H1 (cell line): ENCODE measurements around the gene DGAT2. TPM values are rescaled to one million over a fixed set of nuclear protein-coding genes. Genes with fewer than 3 reads are reported as not detected.

Experiments
- CTCF ChIA-PET: fragments of 300-600 bp; sonication (Branson Sonifier 250); formaldehyde crosslinking; loops from one replicate; lab custom pipeline; 2021; ENCODE audit not compliant: partially characterized antibody; lab: Charles Lee
- POLR2A ChIA-PET: fragments of 300-600 bp; sonication (Branson Sonifier 250); formaldehyde crosslinking; loops from one replicate; lab custom pipeline; 2021; ENCODE audit warnings: inconsistent platforms; ENCODE audit not compliant: partially characterized antibody; lab: Charles Lee
- DNase-seq, 2 experiments: peaks; one replicate each; pipeline versions ENCODE4 v3.0.0 to v3.0.0-alpha.2; 2010 to 2022; ENCODE audit warnings: low spot score in 2 of 2, low read depth in 1 of 2, mixed read lengths in 1 of 2
- FAIRE-seq: peaks from 2 replicates; lab custom pipeline; 2011; peaks lifted over from hg19 to GRCh38; lab: Jason Lieb, UNC
- H2AFZ ChIP-seq: 2 replicates; pipeline ENCODE4 v1.8.1; 2012; ENCODE audit warnings: low read length, inconsistent platforms
- H2AK5ac ChIP-seq: 2 replicates; pipeline ENCODE4 v1.6.1; 2013; ENCODE audit warnings: low read depth, low read length
- H2BK120ac ChIP-seq: replicated peaks from 2 replicates; pipeline ENCODE3; 2013; ENCODE audit warnings: low read depth, low read length, inconsistent platforms
- H2BK12ac ChIP-seq: 2 replicates; pipeline ENCODE4 v1.6.1; 2013; ENCODE audit warnings: low read depth, low read length
- H2BK15ac ChIP-seq: 2 replicates; pipeline ENCODE4 v1.6.1; 2013; ENCODE audit warnings: low read length
- H2BK20ac ChIP-seq: 2 replicates; pipeline ENCODE4 v1.6.1; 2013; ENCODE audit warnings: low read length
- H2BK5ac ChIP-seq: 2 replicates; pipeline ENCODE4 v1.6.1; 2013; ENCODE audit warnings: low read depth, low read length
- H3K14ac ChIP-seq: 2 replicates; pipeline ENCODE4 v1.6.1; 2013; ENCODE audit warnings: inconsistent platforms; ENCODE audit not compliant: insufficient read length
- H3K18ac ChIP-seq: 2 replicates; pipeline ENCODE4 v1.6.1; 2013; ENCODE audit warnings: low read length; ENCODE audit errors: extremely low read depth
- H3K23ac ChIP-seq: 2 replicates; pipeline ENCODE4 v1.6.1; 2013; ENCODE audit warnings: inconsistent platforms; ENCODE audit not compliant: insufficient read length
- H3K23me2 ChIP-seq: 2 replicates; pipeline ENCODE4 v1.6.1; 2013; ENCODE audit warnings: low read depth, low read length
- H3K27ac ChIP-seq: 2 replicates; pipeline ENCODE4 v1.6.1; 2011; ENCODE audit warnings: low read depth, low read length, inconsistent platforms
- H3K27me3 ChIP-seq, 4 experiments: replicated peaks in 1 of 4; 1 replicate in 1 of 4; 2 replicates in 3 of 4; pipeline versions ENCODE4 v1.6.1 to v1.8.1; 2011 to 2013; ENCODE audit warnings: low read length in 3 of 4, mild to moderate bottlenecking in 3 of 4, inconsistent platforms in 2 of 4, mixed read lengths in 2 of 4, moderate library complexity in 1 of 4; ENCODE audit not compliant: control insufficient read depth in 3 of 4, insufficient read depth in 3 of 4; ENCODE audit errors: extremely low read depth in 1 of 4
- H3K36me3 ChIP-seq, 4 experiments: 2 replicates each; pipeline versions ENCODE4 v1.6.1 to v1.8.1; 2011 to 2013; ENCODE audit warnings: mild to moderate bottlenecking in 4 of 4, low read length in 3 of 4, moderate library complexity in 2 of 4, control low read depth in 1 of 4, inconsistent platforms in 1 of 4; ENCODE audit not compliant: insufficient read depth in 4 of 4, control insufficient read depth in 2 of 4
- H3K4ac ChIP-seq: replicated peaks from 2 replicates; pipeline ENCODE3; 2013; ENCODE audit warnings: low read length, low read depth, mixed read lengths, inconsistent platforms; ENCODE audit not compliant: insufficient read length
- H3K4me1 ChIP-seq, 4 experiments: replicated peaks in 1 of 4; 1 replicate in 1 of 4; 2 replicates in 3 of 4; pipeline versions ENCODE4 v1.6.1 to v1.8.1; 2011 to 2013; ENCODE audit warnings: low read length in 3 of 4, inconsistent platforms in 2 of 4, mixed read lengths in 1 of 4; ENCODE audit not compliant: insufficient read depth in 4 of 4, control insufficient read depth in 3 of 4
- H3K4me2 ChIP-seq, 2 experiments: 2 replicates each; pipeline versions ENCODE4 v1.6.1 to v1.8.1; 2011 to 2013; ENCODE audit warnings: low read depth in 2 of 2, low read length in 2 of 2, control low read depth in 1 of 2, inconsistent platforms in 1 of 2, mild to moderate bottlenecking in 1 of 2; ENCODE audit not compliant: insufficient read depth in 1 of 2
- H3K4me3 ChIP-seq, 4 experiments: fragments of 200-600, 300-600 bp in 1 of 4; sonication (generic), shearing (Covaris generic), sonication (Bioruptor Twin) in 1 of 4; 2 replicates each; pipeline versions ENCODE4 v1.5.1 to v1.8.1; 2011 to 2016; ENCODE audit warnings: low read length in 4 of 4, low read depth in 3 of 4, control low read depth in 2 of 4, inconsistent platforms in 2 of 4, mild to moderate bottlenecking in 2 of 4, mixed read lengths in 1 of 4, moderate library complexity in 1 of 4; ENCODE audit not compliant: insufficient read depth in 2 of 4; ENCODE audit errors: extremely low read depth in 1 of 4
- H3K56ac ChIP-seq: replicated peaks from 2 replicates; pipeline ENCODE3; 2013; ENCODE audit warnings: low read depth, mild to moderate bottlenecking, mixed read lengths, low read length, inconsistent platforms; ENCODE audit not compliant: insufficient read length
- H3K79me1 ChIP-seq: 2 replicates; pipeline ENCODE4 v1.6.1; 2013; ENCODE audit warnings: low read depth, low read length, control low read depth
- H3K79me2 ChIP-seq, 2 experiments: 2 replicates each; pipeline versions ENCODE4 v1.6.1 to v1.8.1; 2012 to 2013; ENCODE audit warnings: low read length in 2 of 2, mild to moderate bottlenecking in 2 of 2, inconsistent platforms in 1 of 2; ENCODE audit not compliant: insufficient read depth in 2 of 2, control insufficient read depth in 1 of 2
- H3K9ac ChIP-seq, 4 experiments: replicated peaks in 1 of 4; 1 replicate in 1 of 4; 2 replicates in 3 of 4; pipeline versions ENCODE4 v1.6.1 to v1.8.1; 2011 to 2013; ENCODE audit warnings: low read depth in 3 of 4, low read length in 3 of 4, control low read depth in 2 of 4, mild to moderate bottlenecking in 2 of 4, moderate library complexity in 2 of 4, inconsistent platforms in 1 of 4; ENCODE audit errors: extremely low read depth in 1 of 4
- H3K9me3 ChIP-seq, 2 experiments: 2 replicates each; pipeline versions ENCODE4 v1.6.1 to v1.8.1; 2012 to 2013; ENCODE audit warnings: mild to moderate bottlenecking in 2 of 2, moderate library complexity in 2 of 2, control low read depth in 1 of 2, inconsistent platforms in 1 of 2, low read depth in 1 of 2, low read length in 1 of 2, mixed read lengths in 1 of 2; ENCODE audit not compliant: insufficient read depth in 2 of 2
- H4K20me1 ChIP-seq, 2 experiments: replicated peaks in 1 of 2; 2 replicates each; pipeline versions ENCODE3 to v1.8.1; 2011 to 2013; ENCODE audit warnings: inconsistent platforms in 2 of 2, low read length in 2 of 2, mild to moderate bottlenecking in 1 of 2; ENCODE audit not compliant: insufficient read depth in 2 of 2, control insufficient read depth in 1 of 2
- H4K5ac ChIP-seq: 2 replicates; pipeline ENCODE4 v1.6.1; 2013; ENCODE audit warnings: low read length, low read depth, mixed read lengths, inconsistent platforms; ENCODE audit not compliant: insufficient read length
- H4K8ac ChIP-seq: 2 replicates; pipeline ENCODE4 v1.8.0; 2013; ENCODE audit warnings: mild to moderate bottlenecking, moderate library complexity, low read length, inconsistent platforms; ENCODE audit not compliant: insufficient read depth; ENCODE audit errors: extremely low read depth
- H4K91ac ChIP-seq: replicated peaks from 2 replicates; pipeline ENCODE3; 2013; ENCODE audit warnings: low read length, mixed read lengths, inconsistent platforms; ENCODE audit not compliant: insufficient read length
- ATF3 ChIP-seq: IDR thresholded peaks from 2 replicates; pipeline ENCODE4 v1.6.1; 2011; ENCODE audit warnings: low read depth, mild to moderate bottlenecking, low read length; ENCODE audit not compliant: insufficient read depth
- CBX5 ChIP-seq: fragments of 300-800, 300-1000 bp; sonication (generic); IDR thresholded peaks from 2 replicates; pipeline ENCODE4 v1.7.1; 2016; ENCODE audit warnings: antibody characterized with exemption, low read length, low read depth
- CBX8 ChIP-seq: fragments of 300-800, 300-1000 bp; sonication (generic); IDR thresholded peaks from 2 replicates; pipeline ENCODE4 v1.7.1; 2016; ENCODE audit warnings: low read depth, low read length, borderline replicate concordance
- CHD1 ChIP-seq: IDR thresholded peaks from 2 replicates; pipeline ENCODE4 v1.6.1; 2012; ENCODE audit warnings: low read depth, low read length, improper control_type of control experiment
- CHD2 ChIP-seq: IDR thresholded peaks from 2 replicates; pipeline ENCODE4 v1.6.1; 2012; ENCODE audit warnings: low read length, improper control_type of control experiment
- GABPA ChIP-seq: IDR thresholded peaks from 2 replicates; pipeline ENCODE4 v1.6.1; 2011; ENCODE audit warnings: mild to moderate bottlenecking, low read length, moderate library complexity, borderline replicate concordance; ENCODE audit not compliant: insufficient read depth
- HDAC2 ChIP-seq, 2 experiments: fragments of 300-600 bp in 1 of 2; sonication (generic) in 1 of 2; IDR thresholded peaks; 2 replicates each; pipeline ENCODE4 v1.6.1; 2011 to 2012; ENCODE audit warnings: low read depth in 2 of 2, low read length in 2 of 2, mild to moderate bottlenecking in 2 of 2, moderate library complexity in 2 of 2, borderline replicate concordance in 1 of 2, inconsistent platforms in 1 of 2
- MAX ChIP-seq: IDR thresholded peaks from 2 replicates; pipeline ENCODE4 v1.6.1; 2012; ENCODE audit warnings: inconsistent platforms
- POLR2A ChIP-seq, 2 experiments: IDR thresholded peaks; 1 replicate in 1 of 2; 2 replicates in 1 of 2; pipeline ENCODE4 v1.6.1; 2011; ENCODE audit warnings: low read depth in 2 of 2, low read length in 2 of 2, mild to moderate bottlenecking in 2 of 2; ENCODE audit errors: control extremely low read depth in 1 of 2
- RXRA ChIP-seq: IDR thresholded peaks from 2 replicates; pipeline ENCODE4 v1.6.1; 2011; ENCODE audit warnings: low read depth, mild to moderate bottlenecking, low read length, moderate library complexity; ENCODE audit not compliant: insufficient read depth
- SRF ChIP-seq: IDR thresholded peaks from 2 replicates; pipeline ENCODE4 v1.6.1; 2011; ENCODE audit warnings: mild to moderate bottlenecking, low read depth, low read length, moderate library complexity
- TCF12 ChIP-seq: IDR thresholded peaks from 2 replicates; pipeline ENCODE4 v1.6.1; 2011; ENCODE audit warnings: low read depth, mild to moderate bottlenecking, low read length
- USF2 ChIP-seq: IDR thresholded peaks from 2 replicates; pipeline ENCODE4 v1.6.1; 2011; ENCODE audit warnings: low read length, improper control_type of control experiment
- WGBS, 2 experiments: shearing (Covaris generic) in 1 of 2; methylation state at CpG; one replicate each; pipeline versions ENCODE4 v1.1.6 to v1.1.7; 2013 to 2015; ENCODE audit warnings: low lambda C conversion rate in 2 of 2, mixed read lengths in 2 of 2, inconsistent platforms in 1 of 2, low coverage in 1 of 2, missing lambda C conversion rate in 1 of 2; ENCODE audit not compliant: insufficient replicate concordance in 2 of 2, insufficient coverage in 1 of 2, insufficient read length in 1 of 2; ENCODE audit errors: extremely low coverage in 1 of 2, missing lambda C conversion rate in 1 of 2; 5-methylcytosine and 5-hydroxymethylcytosine counted together
- polyA plus RNA-seq, 7 experiments: library from polyadenylated mRNA; depleted of rRNA in 3 of 7; stranded (reverse) in 5 of 7; unstranded in 2 of 7; fragments of >200 nt in 5 of 7; fragments of 200-250 nt in 2 of 7; gene quantifications; 1 replicate in 5 of 7; 2 replicates in 1 of 7; 4 replicates in 1 of 7; pipeline versions ENCODE4 v1.2.1 to v1.2.3, GENCODE V29; 2011 to 2013; ENCODE audit warnings: missing spikeins in 2 of 7, mixed read lengths in 2 of 7
- total RNA-seq: library from RNA; stranded (reverse); fragmentation: NEBNext Ultra II Directional; extraction: Animal tissue kit (Norgen Biotek cat#: 25700); gene quantifications from 2 replicates; pipeline ENCODE4 v1.2.1, GENCODE V29; 2021

Gene DGAT2
- total and polyA plus RNA-seq, 2 of the 8 experiments (the other 6 are each of a cell fraction or from before 2014, with no cell fraction given) = 3.2 to 5.9 TPM

GRCh38 chr11:75820645-75821044, 52.1 kb downstream of the DGAT2 start:
- Histone ChIP-seq H3K9me3 (no peaks in the 10 kb centered on the region), H3K79me2 (peaks cover 0 to 50% of the 10 kb centered on the region in 2 experiments; a peak in 3 of 4 replicates)
- CTCF ChIA-PET = no interaction called here
- TF ChIP-seq ATF3 = no peak
- TF ChIP-seq CBX5 = no peak
- TF ChIP-seq HDAC2 (IDR thresholded peaks at IDR 0.05; ENCODE audit: borderline replicate concordance in 1 of 2, low read depth in 2 of 2, low read length in 2 of 2) = no peak
- no peak for TF ChIP-seq MAX
- no peak for TF ChIP-seq CBX8
- no peak for TF ChIP-seq SRF
- no peak for TF ChIP-seq POLR2A (IDR thresholded peaks at IDR 0.05; ENCODE audit: control extremely low read depth in 1 of 2, low read depth in 2 of 2, low read length in 2 of 2)
- no peak for TF ChIP-seq RXRA
- TF ChIP-seq CHD2 = no peak
- TF ChIP-seq CHD1 = no peak
- no peak for TF ChIP-seq GABPA
- TF ChIP-seq TCF12 = no peak
- TF ChIP-seq USF2 = no peak

More at GRCh38 chr11:75820645-75821044, 52.1 kb downstream of the DGAT2 start:
- Histone ChIP-seq H2BK15ac (no peak overlapping the region), H3K27ac (no peak overlapping the region), H2AFZ (no peak overlapping the region), H3K23me2 (peaks cover 12% of the 10 kb centered on the region; the same call in 1 of the 2 replicates), H2BK20ac (no peak overlapping the region), H3K36me3 (no peaks in the 10 kb centered on the region), H3K9ac (no peak overlapping the region), H3K27me3 (no peaks in the 10 kb centered on the region), H4K20me1 (no peaks in the 10 kb centered on the region), H3K79me1 (no peaks in the 10 kb centered on the region; the same call in 1 of the 2 replicates), H3K56ac (no peak overlapping the region), H4K91ac (no peak overlapping the region), H2AK5ac (no peak overlapping the region), H4K5ac (no peak overlapping the region), H3K14ac (no peak overlapping the region), H3K18ac (no peak overlapping the region), H3K4ac (no peak overlapping the region), H2BK120ac (no peak overlapping the region), H3K4me3 (no peak overlapping the region), H3K4me2 (no peak overlapping the region), H3K23ac (no peak overlapping the region), H2BK5ac (no peak overlapping the region), H3K4me1 (peaks cover 0 to 8% (median 3%) of the 10 kb centered on the region in 4 experiments; a peak in 6 of 7 replicates), H2BK12ac (no peak overlapping the region), H4K8ac (no peak overlapping the region)
- DNase-seq = no peak
- WGBS, 2 experiments = 100% methylated on average over 1 of the region's 1 CpG; no CpG with 5 or more reads in 1 of the 2 experiments
- POLR2A ChIA-PET = no interaction called here
- no peak for FAIRE-seq
